K562 (cell line): ENCODE data around the gene NABP1. TPM values are rescaled to one million over a fixed set of nuclear protein-coding genes. Genes with fewer than 3 reads are reported as not detected.

Source experiments
- CC2D1A ChIP-seq: fragments of 450-650 bp; IDR thresholded peaks from 2 replicates; pipeline ENCODE4 v1.6.1; 2017; ENCODE audit warnings: mild to moderate bottlenecking
- CEBPG ChIP-seq, 3 experiments: fragments of 200-800 bp in 1 of 3; sonication (Bioruptor generic) in 1 of 3; sonication (generic) in 1 of 3; formaldehyde crosslinking in 1 of 3; IDR thresholded peaks in 2 of 3; conservative IDR thresholded peaks in 1 of 3; 2 replicates each; pipeline versions ENCODE4 v1.6.1 to v1.8.0; 2016 to 2022; ENCODE audit warnings: missing compliant biosample characterization in 2 of 3, missing genetic modification characterization in 2 of 3, mild to moderate bottlenecking in 1 of 3, missing genetic modification reagents in 1 of 3
- ETV5 ChIP-seq: sonication (generic); formaldehyde crosslinking; IDR thresholded peaks from 2 replicates; pipeline ENCODE4 v1.4.0; 2020; ENCODE audit warnings: low read depth, mild to moderate bottlenecking, missing genetic modification reagents
- FOSL1 ChIP-seq: fragments of 200-800 bp; sonication (Bioruptor generic); conservative IDR thresholded peaks from 2 replicates; pipeline ENCODE4 v1.6.1; 2016; ENCODE audit warnings: missing genetic modification characterization, missing compliant biosample characterization
- GATA2 ChIP-seq: sonication (generic); formaldehyde crosslinking; IDR thresholded peaks from 2 replicates; pipeline ENCODE4 v1.4.0; 2020; ENCODE audit warnings: mild to moderate bottlenecking, missing genetic modification reagents
- SMARCA4 ChIP-seq: fragments of 450-650 bp; IDR thresholded peaks from 2 replicates; pipeline ENCODE4 v1.6.1; 2016
- SREBF2 ChIP-seq: sonication (generic); formaldehyde crosslinking; IDR thresholded peaks from 2 replicates; pipeline ENCODE4 v1.4.0; 2020; ENCODE audit warnings: mild to moderate bottlenecking, missing genetic modification reagents
- polyA plus RNA-seq, 8 experiments: library from polyadenylated mRNA; depleted of rRNA in 4 of 8; stranded (reverse) in 5 of 8; unstranded in 3 of 8; fragments of >200 nt; fragmentation: Nextera tagmentation in 2 of 8; fragmentation: Illumina TruSeq in 1 of 8; extraction: Ambion mirVana in 2 of 8; extraction: Trizol in 1 of 8; gene quantifications; 2 replicates each; pipeline versions ENCODE4 v1.2.1 to v1.2.3, GENCODE V29; 2011 to 2014; ENCODE audit warnings: inconsistent platforms in 1 of 8, missing spikeins in 1 of 8
- total RNA-seq, 7 experiments: library from RNA; depleted of rRNA in 6 of 7; stranded (reverse); fragments of >200 nt in 6 of 7; fragmentation: Illumina TruSeq in 2 of 7; extraction: Trizol in 2 of 7; gene quantifications; 2 replicates each; pipeline versions ENCODE4 v1.2.1 to v1.2.3, GENCODE V29; 2011 to 2021; ENCODE audit warnings: low replicate concordance in 1 of 7
- TF ChIP-seq, protein P1 (sequence below), 2 experiments: fragments of 450-650 bp in 1 of 2; sonication (generic) in 1 of 2; formaldehyde crosslinking in 1 of 2; IDR thresholded peaks; 2 replicates each; pipeline versions ENCODE4 v1.7.1 to v1.9.0; 2016 to 2022; ENCODE audit warnings: inconsistent platforms in 1 of 2, mild to moderate bottlenecking in 1 of 2, missing genetic modification reagents in 1 of 2
- TF ChIP-seq, protein P2 (sequence below): fragments of 450-650 bp; IDR thresholded peaks from 2 replicates; pipeline ENCODE4 v1.6.1; 2017; ENCODE audit warnings: antibody characterized with exemption

NABP1 gene
- total and polyA plus RNA-seq, 9 of the 15 experiments (the other 6 are each of a cell fraction or from before 2014, with no cell fraction given), result 12.8 to 44.0 (median 20.2) TPM

DNA sequence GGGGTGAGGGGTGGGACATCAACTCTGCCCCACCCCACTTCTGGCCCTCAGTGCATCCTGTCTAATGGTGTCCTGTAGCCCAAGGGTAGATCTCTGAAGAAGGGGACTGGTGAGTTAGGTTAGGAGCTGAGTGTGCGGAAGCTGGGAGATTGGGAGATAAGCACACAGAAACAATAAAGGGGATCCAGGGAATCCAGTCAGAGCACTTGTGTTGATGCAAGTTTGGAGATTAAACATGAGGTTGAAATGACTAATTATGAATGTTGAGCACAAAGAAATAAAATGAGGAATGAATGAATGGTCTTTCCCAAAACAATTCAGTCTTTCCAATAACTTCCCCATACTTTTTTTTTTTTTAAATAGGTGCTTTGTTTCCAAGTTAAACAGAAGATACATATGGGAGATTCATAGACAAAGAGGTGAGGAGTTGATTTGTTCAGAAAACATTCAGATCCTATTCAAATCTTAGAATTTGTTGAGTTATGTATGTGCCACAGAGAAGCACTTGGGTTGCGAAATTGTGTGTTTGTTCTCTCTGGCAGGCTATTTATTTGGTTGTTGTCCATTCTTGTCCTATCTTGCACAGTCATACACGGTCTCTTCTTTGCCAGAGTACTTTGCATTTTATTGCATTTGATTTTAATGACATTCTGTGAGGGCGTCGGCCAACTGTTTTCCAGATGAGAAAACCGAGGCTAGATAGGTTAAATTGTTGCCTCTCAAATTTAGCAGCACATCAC lies 31.6 kb upstream of the NABP1 start (continued):
- TF ChIP-seq, protein P1, sequence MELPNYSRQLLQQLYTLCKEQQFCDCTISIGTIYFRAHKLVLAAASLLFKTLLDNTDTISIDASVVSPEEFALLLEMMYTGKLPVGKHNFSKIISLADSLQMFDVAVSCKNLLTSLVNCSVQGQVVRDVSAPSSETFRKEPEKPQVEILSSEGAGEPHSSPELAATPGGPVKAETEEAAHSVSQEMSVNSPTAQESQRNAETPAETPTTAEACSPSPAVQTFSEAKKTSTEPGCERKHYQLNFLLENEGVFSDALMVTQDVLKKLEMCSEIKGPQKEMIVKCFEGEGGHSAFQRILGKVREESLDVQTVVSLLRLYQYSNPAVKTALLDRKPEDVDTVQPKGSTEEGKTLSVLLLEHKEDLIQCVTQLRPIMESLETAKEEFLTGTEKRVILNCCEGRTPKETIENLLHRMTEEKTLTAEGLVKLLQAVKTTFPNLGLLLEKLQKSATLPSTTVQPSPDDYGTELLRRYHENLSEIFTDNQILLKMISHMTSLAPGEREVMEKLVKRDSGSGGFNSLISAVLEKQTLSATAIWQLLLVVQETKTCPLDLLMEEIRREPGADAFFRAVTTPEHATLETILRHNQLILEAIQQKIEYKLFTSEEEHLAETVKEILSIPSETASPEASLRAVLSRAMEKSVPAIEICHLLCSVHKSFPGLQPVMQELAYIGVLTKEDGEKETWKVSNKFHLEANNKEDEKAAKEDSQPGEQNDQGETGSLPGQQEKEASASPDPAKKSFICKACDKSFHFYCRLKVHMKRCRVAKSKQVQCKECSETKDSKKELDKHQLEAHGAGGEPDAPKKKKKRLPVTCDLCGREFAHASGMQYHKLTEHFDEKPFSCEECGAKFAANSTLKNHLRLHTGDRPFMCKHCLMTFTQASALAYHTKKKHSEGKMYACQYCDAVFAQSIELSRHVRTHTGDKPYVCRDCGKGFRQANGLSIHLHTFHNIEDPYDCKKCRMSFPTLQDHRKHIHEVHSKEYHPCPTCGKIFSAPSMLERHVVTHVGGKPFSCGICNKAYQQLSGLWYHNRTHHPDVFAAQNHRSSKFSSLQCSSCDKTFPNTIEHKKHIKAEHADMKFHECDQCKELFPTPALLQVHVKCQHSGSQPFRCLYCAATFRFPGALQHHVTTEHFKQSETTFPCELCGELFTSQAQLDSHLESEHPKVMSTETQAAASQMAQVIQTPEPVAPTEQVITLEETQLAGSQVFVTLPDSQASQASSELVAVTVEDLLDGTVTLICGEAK (IDR thresholded peaks at IDR 0.05), result 0 out of 2 replicates have a peak, but pooled peaks have one; percentile 12
- TF ChIP-seq, protein P1 (CRISPR knock-in tag; IDR thresholded peaks at IDR 0.05), result no peak
- TF ChIP-seq FOSL1 (tag) (peak; percentile 68), ETV5 (CRISPR knock-in tag) (0 out of 2 replicates have a peak, but pooled peaks have one; percentile 22), CC2D1A (peak; percentile 91), CEBPG (CRISPR knock-in tag; IDR thresholded peaks at IDR 0.05) (no peak), CEBPG (tag; conservative IDR thresholded peaks at IDR 0.05 in 1 of 2, IDR thresholded peaks at IDR 0.05 in 1 of 2) (peak; percentile 55 to 69; a peak in 1 of 4 replicates), SMARCA4 (peak; percentile 68), GATA2 (peak; percentile 55; the same call in 1 of the 2 replicates), SREBF2 (CRISPR knock-in tag) (no peak)
- TF ChIP-seq, protein P2, sequence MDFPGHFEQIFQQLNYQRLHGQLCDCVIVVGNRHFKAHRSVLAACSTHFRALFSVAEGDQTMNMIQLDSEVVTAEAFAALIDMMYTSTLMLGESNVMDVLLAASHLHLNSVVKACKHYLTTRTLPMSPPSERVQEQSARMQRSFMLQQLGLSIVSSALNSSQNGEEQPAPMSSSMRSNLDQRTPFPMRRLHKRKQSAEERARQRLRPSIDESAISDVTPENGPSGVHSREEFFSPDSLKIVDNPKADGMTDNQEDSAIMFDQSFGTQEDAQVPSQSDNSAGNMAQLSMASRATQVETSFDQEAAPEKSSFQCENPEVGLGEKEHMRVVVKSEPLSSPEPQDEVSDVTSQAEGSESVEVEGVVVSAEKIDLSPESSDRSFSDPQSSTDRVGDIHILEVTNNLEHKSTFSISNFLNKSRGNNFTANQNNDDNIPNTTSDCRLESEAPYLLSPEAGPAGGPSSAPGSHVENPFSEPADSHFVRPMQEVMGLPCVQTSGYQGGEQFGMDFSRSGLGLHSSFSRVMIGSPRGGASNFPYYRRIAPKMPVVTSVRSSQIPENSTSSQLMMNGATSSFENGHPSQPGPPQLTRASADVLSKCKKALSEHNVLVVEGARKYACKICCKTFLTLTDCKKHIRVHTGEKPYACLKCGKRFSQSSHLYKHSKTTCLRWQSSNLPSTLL, result peak; percentile 77
